ENCODE results near the gene VIP.

- TF ChIP-seq EZH2phosphoT487 (IDR thresholded peaks at IDR 0.05; ENCODE audit: insufficient read depth, low read depth) (no peak), EZH2 (IDR thresholded peaks at IDR 0.05; ENCODE audit: insufficient read depth, poor library complexity, severe bottlenecking) (no peak)
Measured at GRCh38 chr6:152765331-152765730, 14.7 kb downstream of the VIP start.

Measured in GM23248 (cell line).